Iris pigment epithelial cell (primary cell): ENCODE results near the gene ACACB.

Experiments
- DNase-seq: peaks from one replicate; pipeline ENCODE4 v3.0.0-alpha.2; 2011; ENCODE audit warnings: low read depth

ACACB gene

DNA sequence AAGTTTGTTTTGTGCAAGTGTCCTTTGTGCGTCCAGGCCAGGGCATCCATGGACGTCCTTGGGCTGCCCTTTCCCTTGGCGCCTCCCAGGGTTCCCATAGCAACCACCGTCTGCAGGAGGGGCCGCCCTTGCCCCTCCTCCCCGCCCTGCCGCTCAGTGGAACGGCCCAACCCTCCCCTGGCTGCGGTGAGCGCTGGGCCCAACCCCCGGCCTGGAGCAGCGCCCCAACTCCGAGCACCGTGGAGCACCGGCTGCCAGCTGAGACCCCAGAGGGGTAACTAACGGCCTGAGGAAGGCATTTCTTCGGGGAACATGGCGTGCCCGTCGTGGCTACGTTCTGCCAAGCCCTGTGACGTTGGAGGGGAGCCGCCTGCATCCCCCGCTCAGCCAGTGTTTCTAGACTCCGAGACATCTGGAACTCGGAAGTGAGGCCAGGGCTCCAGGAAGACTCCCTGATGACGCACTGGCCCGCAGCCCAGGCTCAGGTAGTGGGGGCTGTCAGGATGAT is 5.3 kb upstream of the ACACB start:
- DNase-seq: peak; percentile 82

DNA sequence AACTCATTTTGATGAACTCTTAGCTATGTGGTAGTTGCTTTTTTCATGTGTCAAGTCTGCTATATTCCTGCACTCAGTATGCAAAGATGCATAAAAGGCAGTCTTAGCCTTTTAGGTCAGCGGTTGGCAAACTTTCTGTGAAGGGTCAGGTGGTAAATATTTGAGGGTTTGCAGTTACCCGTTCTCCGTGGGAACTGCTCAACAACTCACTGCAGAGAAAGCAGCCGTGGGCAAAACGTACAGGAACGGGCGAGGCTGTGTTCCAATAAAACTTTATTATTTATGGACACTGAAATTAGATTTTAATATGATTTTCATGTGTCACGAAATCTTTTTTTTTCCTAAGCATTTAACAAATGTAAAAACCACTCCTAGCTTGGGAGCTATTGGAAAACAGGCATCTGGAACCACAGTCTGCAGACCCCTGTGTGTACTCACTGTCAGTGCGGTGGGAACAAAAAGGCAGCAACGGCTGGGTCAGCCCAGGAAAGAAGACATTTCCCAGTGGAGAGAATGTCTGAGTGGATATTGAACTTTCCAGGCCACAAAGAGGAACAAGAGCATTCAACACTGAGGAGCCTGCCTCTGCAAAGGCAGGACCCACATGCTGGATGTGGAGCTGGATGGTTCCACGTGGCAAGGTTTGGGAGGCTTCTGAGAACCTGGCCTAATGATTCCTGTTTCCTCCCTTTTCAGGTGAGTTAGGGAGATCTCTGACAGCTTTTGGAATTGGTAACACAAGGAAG is 3.5 kb upstream of the ACACB start:
- DNase-seq: no peak

DNA sequence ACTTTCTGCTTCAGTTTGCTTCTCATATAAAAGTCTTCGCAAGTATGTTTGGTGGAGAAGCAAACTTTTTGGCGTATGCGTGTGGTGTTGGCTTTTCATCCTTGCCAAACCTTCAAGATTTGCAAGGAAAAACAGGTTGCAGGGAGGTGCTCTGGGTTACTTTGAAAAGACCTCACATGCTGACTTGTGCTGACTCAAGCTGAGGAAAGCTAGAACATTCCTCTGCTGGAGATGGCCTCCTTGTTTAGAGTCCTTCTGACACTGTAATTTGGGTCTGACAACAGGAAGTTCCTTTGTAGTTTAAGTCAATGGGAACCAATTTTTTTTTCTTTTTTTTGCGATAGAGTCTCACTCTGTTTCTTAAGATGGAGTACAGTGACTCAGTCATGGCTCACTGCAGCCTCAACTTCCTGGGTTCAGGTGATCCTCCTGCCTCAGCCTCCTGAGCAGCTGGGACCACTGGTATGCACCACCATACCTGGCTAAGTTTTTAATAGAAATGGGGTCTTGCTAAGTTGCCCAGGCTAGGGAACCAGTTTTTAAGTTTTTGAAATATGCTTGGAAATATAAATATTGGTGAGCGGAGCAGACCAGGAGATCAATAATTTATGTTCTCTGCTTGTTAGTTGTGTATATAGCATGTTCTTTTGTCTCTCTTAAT is 2.6 kb upstream of the ACACB start:
- DNase-seq: no peak

DNA sequence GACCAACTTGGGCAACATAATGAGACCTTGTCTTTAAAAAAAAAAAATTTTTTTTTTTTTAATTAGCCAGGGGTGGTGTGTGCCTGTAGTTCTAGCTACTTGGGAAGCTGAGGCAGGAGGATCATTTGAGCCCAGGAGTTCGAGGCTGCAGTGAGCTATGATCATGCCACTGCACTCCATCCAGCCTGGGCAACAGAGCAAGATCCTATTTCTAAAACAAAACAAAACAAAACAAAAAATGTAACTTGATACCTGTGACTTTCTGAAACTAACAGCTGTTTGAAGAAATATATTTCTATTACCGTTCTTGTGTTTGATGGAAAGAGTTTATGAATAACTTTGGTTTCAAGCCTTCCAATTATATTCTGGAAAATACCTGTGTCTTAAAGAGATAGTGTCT is 1.7 kb upstream of the ACACB start:
- no peak for DNase-seq

DNA sequence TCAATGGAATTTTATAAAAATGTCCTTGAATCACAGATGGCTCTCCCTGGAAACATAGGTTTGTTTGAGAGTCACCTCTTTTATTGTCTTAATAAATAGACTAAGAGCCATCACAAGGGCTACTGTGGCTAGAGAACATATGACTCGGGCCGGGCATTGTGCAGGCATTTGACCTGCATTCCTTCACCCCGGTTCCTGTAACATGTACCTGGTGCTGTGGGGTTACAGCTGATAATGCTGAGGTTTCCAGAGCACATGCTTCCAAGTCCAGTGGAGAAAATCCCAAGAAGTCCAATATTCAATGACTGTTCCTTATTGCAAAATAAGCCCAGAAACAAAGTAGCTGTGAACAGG is 1.0 kb upstream of the ACACB start:
- no peak for DNase-seq

DNA sequence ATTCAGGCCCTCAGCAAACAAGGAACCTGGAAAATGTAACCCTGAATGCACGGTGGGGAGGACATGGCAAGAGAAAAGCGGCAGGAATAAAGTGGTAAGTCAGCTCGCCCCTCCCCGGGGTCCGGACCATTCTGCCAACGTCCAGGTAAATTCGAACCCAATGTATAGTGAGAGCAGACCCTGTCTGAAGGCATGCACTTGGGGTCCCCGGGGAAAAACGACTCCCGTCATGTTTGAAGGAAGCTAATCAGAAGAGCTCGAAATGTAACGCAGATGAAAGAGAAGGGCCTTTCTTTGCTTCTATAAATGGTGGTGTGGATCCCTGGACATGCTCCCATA is 193 bp downstream of the ACACB start:
- no peak for DNase-seq

DNA sequence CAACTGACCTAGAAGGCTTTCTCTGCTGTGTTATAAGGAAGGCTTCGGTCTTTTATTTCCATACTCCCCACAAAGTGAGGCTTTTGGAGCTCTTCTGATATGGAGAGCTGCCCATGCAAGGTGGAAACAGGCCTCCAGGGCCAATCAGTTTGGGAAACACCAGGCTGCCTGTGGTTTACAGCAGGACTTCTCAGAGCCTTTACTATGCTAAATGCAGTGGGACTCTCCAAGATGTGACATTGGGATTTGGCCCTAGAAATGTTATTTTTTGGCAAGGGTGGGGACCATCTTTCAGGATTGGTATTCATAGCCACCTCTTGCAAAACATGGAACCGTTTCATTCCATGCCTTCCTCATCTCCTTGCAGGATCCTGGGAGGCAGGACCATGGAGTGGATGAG is 3.7 kb downstream of the ACACB start:
- DNase-seq: no peak

DNA sequence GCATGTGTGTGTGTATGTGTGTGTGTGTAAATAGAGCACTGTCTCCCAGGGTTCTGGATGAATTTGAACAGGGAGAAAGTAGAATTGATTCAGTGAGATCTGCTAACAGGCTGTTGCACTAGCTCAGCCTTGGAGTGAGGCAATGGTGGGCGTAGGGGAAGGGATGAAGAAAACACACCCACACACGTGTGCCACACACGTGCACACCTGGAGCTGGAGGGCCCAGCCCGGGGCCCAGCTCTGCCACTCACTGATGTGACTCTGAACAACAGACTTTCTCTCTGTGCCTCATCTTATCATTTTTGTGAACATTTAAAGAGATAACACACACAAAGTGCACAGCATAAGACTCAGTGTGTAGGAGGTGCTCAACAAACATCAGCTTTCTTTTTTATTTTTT is 4.2 kb downstream of the ACACB start:
- DNase-seq: no peak

DNA sequence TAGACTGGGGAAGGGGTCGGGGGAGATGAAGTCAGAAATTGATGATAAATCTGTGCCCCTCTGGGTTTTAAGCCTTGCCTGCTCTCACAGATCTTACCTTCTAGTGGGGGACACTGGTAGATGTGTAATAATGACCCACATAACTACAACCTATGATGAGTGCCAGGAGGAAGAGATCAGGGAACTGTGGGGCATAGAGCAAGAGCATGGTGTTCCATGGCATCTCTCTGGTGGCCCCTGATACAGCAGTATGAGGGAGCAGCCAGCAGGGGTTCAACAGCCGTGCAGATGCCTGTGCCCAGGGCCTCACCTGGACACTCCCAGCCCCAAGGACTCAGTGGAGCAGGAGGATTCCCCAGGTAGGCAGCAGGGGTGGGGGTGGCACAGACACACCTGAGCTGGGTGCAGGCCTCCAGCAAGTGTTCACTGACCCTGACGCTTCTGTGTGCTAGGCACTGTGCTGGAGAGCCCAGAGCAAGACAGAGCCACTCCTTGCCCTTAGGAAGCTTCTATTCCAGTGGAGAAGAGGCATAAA is 5.0 kb downstream of the ACACB start:
- DNase-seq: no peak

DNA sequence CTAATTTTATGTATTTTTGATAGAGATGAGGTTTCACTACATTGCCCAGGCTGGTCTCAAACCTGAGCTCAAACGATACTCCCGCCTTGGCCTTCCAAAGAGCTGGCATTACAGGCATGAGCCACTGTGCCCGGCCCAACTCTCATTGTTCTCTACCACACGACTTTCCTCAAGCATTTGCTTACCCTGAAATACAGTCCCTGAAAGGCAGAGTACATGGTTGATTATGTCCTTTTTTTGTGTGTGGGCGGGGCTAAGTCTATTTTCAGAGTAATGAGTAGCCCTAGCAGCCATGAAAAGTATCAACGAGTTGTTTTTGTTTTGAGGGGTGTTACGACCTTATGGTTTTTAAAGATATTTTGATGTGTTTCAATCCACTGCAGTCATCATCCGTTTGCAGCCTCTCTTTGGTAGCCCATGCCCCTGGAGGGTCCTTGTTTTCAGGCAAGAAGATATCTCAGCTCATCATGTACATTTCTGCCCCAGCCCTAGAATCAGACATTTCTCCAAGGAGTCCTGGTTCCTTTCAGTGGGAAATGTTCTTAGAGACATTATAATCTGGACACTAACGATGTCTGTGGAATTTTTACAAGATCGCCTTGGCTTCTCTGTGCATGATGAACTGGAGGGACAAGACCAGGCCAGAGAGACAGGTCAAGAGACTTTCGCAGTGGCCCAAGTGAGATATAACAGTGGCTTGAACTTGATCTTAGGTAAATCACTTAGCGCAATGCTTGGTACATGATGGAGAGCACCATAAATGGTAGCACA is 8.7 kb downstream of the ACACB start:
- DNase-seq: no peak

DNA sequence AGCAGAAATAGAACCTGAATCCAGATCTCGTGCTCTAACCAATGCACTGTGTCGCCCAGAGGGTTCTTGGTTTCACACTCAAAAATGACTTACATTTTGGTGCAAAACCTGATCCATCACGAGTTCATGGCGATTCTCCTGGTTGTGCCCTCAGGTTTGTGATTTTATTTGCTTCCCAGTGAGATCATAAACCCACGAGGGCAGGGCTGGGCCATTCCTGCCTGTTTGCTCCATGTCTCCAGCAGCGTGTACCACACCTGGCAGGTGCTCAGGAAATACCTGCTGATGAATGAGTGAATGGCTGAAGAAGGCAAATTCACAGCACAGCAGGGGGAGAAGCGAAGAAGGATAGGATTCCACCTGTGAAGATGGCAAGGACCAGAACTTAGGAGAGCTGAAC is 9.4 kb downstream of the ACACB start:
- no peak for DNase-seq

DNA sequence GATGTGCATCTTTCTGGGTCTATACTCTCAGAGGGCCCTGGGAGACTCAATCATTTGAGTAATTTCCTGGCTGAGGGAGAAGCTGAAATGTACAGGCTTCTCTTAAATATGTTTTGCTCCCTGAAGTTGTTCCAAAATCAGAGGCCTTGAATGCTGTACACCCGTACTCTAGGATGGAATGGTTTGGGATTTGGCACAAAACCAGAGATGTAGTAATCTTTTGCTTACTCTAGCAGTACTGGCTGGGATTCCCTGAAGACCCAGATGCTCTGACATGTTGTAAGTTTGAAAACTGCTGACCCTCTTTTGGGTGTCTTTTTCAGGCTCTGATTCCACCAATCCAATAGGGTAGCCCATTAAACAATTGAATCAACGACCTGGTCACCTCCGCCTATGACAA is 10.4 kb downstream of the ACACB start:
- no peak for DNase-seq

DNA sequence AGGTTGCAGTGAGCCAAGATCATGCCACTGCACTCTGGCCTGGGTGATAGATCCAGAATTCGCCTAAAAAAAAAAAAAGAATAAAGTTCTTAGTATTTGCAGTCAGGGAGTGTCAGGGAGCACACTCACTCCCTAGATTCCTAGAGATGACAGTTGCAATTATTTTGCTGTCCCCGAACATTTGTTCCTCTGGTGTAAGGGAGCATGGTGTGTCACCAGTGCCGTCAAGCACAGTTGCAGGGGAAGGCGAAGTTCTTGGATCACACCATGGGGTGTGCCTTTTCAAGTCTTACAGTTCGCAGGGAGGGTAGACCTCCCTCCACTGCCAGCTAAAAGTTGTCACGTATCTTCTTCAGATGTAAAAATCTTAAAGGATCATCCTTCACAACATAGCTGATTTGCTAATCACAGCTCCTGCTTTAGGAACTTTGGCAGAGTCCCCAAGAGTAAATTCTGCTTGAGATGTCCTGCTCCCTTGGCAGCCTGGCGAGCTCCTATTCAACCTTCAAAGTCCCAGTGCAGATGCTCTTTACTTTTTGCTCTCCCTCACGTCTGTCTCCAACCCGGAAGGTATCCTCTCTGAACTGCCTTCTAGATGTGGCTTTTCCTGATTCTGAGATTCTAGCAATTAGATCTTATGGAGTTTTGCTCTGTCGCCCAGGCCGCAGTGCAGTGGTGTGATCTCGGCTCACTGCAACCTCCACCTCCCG is 11.3 kb downstream of the ACACB start:
- DNase-seq: no peak

DNA sequence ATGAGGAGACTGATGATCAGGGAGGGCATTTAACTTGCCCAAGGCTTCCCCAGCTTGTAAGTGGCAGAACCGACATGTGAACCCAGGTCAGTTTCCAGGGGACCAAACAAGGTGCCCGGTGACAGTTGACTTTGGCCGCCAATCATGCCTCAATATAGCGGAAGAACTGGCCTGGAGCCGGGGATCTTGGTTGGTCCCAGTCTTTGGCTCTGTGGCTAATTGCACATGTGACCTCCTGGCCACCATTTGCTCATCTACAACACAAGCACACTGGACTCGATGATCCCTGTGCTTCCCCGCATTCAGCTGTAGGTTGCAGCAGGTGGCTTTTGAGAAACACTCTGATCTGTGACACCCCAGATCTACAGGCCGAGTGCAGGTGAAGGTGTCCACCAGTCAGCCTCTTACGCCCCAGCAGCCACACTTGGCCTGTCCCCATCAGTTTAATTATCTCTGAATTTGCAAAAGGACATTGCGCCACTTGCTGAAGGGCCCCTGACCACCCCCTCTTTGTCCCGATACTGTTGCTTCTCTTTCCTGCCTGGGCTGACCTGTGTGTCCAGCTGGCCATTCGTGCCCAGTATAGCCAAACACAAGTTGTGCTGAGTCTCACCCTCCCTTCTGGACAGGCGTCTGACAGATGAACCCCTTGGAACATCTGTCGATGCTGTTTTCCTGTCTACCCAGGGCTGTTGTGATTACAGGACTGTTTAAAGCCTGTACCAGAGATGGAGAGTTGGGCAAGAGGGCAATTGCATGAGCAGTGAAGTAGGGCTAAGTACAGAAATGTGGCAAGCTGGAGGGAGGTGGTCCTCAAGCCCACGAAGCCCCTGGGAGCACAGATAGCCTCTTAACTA is 14.1 kb downstream of the ACACB start:
- no peak for DNase-seq

DNA sequence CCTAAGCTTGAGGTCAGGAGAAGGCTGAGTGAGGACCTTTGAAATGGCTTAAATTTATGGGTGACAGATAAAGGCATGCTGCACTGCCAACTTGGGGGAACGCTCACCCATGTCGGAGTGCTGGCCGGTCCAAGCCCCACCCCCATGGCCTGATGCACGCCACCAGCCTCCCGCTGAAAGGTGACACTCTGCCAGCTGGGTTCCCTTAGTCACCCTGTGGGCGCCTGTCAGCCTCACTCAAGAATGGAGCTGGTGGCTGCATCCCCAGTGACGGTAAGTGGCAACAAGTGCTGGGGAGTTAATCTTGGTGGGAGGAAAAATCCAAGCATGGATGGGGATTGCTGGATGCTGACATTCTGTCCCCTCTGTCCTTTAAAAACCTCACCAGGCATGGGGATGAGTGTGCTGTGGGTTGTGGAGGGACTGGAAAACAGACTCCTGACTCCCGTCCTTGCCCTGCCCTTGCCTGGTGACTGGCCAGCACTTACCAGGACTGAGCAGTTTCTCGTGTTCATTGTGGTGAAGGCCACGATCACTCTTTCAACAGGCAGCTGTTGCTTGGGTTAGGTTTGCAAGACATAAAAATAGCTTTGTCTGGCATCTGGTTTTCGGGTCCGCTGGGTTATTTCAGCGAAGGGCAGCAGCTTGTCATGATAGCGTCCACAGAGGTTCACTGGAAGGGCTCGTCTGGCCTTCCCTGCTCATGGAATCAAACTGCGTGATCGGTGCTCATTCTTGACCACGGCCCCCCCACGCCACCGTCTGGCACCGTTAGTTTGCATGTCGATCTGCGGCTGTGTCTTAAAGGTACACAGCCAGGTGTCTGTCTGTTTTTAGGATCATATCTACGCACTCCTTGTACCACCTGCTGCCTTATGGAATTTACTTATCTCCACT is 15.0 kb downstream of the ACACB start:
- DNase-seq: no peak

DNA sequence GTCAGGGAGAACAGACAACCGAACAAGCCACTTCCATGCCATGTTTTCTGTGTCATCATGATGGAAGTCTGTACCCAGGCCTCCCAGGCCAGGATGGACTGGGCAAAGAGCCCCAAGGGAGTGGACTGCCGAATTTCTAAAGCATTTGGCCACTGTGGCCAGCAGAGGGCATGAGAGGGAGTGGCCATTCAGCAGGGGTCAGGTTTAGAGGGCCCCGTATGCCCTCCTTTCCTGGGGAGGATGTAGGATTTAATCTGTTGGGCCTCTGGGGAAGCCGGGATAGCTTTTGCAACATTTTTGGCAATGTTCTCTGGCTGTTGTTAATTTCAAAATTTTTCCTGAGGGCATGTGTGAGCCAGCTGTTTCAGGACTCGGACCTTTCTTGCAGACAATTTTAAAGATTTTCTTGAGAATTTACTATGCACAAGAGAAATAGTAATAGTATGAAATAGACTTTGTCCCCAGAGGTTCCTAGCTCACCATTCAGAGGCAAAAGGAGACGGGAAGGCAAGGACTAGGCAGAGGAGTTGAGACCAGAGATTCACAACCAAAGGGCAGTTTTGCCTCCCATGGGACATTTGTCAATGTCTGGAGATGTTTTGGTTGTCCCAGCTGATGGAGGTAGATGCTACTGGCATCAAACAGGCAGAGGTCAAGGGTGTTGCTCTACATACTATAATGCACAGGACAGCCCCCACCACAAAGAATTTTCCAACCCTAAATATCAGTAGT is 18.0 kb downstream of the ACACB start:
- peak; percentile 17 for DNase-seq

DNA sequence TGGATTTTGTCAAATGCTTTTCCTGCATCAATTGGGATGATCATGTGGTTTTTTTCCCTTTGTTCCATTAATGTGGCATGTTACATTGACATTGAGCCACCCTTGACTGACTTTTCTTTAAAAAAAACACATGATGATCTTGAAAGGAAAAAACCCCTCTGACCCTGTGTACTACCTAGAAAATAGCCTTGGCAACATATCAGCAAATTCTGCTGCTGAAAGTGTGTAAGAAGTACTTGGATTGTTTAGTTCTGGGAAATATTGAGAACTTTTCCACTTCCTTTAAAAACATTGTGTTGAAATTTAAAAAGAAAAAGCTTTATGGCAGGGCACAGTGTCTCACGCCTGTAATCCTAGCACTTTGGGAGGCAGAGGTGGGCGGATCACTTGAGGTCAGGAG is 20.7 kb downstream of the ACACB start:
- DNase-seq: no peak

DNA sequence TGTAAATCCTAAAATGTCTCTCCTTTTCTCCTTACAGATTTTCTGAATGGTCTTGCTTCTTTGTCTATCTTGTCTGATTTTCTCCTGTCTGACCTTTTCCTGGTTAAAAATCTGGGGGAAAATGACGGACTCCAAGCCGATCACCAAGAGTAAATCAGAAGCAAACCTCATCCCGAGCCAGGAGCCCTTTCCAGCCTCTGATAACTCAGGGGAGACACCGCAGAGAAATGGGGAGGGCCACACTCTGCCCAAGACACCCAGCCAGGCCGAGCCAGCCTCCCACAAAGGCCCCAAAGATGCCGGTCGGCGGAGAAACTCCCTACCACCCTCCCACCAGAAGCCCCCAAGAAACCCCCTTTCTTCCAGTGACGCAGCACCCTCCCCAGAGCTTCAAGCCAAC is 23.0 kb downstream of the ACACB start:
- no peak for DNase-seq

DNA sequence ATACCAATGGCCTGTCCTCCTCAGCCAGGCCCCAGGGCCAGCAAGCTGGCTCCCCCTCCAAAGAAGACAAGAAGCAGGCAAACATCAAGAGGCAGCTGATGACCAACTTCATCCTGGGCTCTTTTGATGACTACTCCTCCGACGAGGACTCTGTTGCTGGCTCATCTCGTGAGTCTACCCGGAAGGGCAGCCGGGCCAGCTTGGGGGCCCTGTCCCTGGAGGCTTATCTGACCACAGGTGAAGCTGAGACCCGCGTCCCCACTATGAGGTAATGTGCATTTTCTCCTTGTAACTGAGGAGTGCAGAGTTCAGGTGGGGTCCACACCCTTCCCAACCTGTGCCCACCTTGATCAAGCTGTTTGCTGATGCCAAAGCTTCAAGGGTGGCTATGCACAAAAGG is 23.4 kb downstream of the ACACB start:
- no peak for DNase-seq

DNA sequence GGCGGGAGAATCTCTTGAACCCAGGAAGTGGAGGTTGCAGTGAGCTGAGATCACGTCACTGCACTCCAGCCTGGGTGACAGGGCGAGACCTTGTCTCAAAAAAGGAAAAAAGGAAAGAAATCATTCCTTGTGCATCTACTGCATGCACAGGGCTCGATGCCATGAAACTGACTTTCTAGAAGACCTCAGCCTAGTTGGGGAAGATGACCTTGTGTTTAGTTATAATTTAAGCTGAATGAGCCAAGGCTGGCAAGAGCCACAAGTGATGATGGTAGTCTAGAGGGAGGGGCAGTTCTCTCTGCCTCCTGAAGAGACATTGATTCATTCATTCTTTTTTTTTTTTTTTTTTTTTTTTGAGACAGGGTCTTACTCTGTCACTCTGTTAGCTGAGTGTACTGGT is 24.2 kb downstream of the ACACB start:
- no peak for DNase-seq
